Peyer's patch (tissue), 4 donors: ENCODE data around the gene ITGB2.

ENCODE experiments used
- POLR2A ChIP-seq, 2 donors: fragments of 450-650 bp; IDR thresholded peaks; one replicate each; pipeline ENCODE4 v1.5.1; 2017; ENCODE audit warnings: antibody characterized with exemption in 2 of 2, mild to moderate bottlenecking in 2 of 2, moderate library complexity in 2 of 2
- TF ChIP-seq, protein P1 (sequence below), 6 experiments: fragments of 450-650 bp in 4 of 6; fragments of 200-600 bp in 2 of 6; sonication (generic) in 1 of 6; IDR thresholded peaks; one replicate each; pipeline ENCODE4 v1.5.1; 2017 to 2019; ENCODE audit warnings: antibody characterized with exemption in 6 of 6, mild to moderate bottlenecking in 3 of 6, moderate library complexity in 1 of 6

DNA sequence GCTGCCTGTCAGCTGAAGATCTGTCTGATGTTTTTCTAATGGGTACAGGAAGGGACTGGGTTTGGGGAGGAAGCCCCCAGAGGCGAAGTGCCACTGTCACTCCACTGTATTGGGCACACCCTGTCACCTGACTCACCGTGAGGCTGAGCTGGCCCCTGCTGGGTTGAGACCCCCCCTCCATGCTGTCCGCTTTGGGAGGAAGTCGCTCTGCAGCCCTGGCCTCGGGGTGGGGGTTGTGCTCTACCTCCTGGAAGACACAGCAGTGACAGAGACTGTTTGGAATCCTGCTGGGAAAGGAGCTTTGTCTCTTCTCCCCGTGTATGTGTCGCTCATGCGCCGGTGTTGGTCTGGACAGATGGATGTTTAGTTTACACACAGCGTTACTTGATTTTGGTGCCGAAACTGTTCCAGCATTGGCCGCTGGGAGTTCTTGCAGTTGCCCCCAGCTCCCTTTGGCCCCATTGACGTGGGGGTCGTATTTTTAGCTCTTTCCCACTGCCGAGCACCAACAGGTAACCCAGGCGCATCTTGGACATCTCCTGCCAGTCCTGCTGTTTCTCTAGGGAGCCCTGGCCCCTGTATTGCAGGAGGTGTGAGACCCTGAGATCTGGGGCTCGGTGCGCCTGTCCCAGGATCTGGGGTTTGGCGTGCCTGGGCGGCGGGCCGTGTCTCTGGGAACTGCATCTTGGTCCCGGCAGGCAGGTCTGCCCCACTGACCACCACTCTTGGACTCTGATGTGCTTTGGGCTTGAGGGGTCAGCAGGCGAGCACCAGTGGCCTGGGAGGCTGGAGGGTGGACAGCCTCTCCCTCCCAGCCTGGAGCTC, 49.4 kb upstream of the ITGB2 start:
- TF ChIP-seq, protein P1, sequence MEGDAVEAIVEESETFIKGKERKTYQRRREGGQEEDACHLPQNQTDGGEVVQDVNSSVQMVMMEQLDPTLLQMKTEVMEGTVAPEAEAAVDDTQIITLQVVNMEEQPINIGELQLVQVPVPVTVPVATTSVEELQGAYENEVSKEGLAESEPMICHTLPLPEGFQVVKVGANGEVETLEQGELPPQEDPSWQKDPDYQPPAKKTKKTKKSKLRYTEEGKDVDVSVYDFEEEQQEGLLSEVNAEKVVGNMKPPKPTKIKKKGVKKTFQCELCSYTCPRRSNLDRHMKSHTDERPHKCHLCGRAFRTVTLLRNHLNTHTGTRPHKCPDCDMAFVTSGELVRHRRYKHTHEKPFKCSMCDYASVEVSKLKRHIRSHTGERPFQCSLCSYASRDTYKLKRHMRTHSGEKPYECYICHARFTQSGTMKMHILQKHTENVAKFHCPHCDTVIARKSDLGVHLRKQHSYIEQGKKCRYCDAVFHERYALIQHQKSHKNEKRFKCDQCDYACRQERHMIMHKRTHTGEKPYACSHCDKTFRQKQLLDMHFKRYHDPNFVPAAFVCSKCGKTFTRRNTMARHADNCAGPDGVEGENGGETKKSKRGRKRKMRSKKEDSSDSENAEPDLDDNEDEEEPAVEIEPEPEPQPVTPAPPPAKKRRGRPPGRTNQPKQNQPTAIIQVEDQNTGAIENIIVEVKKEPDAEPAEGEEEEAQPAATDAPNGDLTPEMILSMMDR (IDR thresholded peaks at IDR 0.05), result no peak
- TF ChIP-seq POLR2A (IDR thresholded peaks at IDR 0.05), result no peak
